Transverse colon (tissue), 4 donors: ENCODE measurements around the gene REG4.

Source experiments
- EP300 ChIP-seq: sonication (generic); formaldehyde crosslinking; IDR thresholded peaks from one replicate; pipeline ENCODE4 v1.6.1; 2017; ENCODE audit warnings: antibody characterized with exemption, low read depth
- POLR2A ChIP-seq: fragments of 450-650 bp; IDR thresholded peaks from one replicate; pipeline ENCODE4 v1.6.1; 2016; ENCODE audit warnings: antibody characterized with exemption, mild to moderate bottlenecking, moderate library complexity
- POLR2AphosphoS5 ChIP-seq, 3 donors: sonication (generic); formaldehyde crosslinking; IDR thresholded peaks; one replicate each; pipeline ENCODE4 v1.6.1; 2016; ENCODE audit warnings: antibody characterized with exemption in 3 of 3
- TF ChIP-seq, protein P1 (sequence below), 5 experiments: fragments of 200-600 bp in 3 of 5; fragments of 450-650 bp in 2 of 5; sonication (generic) in 3 of 5; IDR thresholded peaks; 1 replicate in 2 of 5; 2 replicates in 3 of 5; pipeline ENCODE4 v1.5.1; 2016 to 2017; ENCODE audit warnings: antibody characterized with exemption in 5 of 5, inconsistent platforms in 3 of 5, mild to moderate bottlenecking in 2 of 5, moderate library complexity in 1 of 5

DNA sequence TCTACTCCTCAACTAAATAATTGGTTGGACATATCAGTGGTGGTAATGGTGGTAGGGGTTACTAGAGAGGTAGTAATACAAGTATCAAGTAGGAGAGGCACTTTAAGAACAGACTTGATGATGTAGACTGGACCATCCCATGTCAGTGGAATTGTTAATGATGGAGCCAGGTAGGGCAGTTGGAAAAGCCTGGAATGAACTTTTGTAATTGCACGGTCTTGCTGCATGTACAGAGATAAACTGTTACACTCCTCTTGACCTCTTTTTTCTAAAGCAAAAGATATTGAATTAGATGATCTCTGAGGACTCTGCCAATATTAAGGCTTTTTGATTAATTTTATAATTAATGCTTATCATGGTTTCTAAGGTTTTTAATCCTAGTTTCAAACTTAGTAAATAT is 48.3 kb downstream of the REG4 start:
- TF ChIP-seq, protein P1, sequence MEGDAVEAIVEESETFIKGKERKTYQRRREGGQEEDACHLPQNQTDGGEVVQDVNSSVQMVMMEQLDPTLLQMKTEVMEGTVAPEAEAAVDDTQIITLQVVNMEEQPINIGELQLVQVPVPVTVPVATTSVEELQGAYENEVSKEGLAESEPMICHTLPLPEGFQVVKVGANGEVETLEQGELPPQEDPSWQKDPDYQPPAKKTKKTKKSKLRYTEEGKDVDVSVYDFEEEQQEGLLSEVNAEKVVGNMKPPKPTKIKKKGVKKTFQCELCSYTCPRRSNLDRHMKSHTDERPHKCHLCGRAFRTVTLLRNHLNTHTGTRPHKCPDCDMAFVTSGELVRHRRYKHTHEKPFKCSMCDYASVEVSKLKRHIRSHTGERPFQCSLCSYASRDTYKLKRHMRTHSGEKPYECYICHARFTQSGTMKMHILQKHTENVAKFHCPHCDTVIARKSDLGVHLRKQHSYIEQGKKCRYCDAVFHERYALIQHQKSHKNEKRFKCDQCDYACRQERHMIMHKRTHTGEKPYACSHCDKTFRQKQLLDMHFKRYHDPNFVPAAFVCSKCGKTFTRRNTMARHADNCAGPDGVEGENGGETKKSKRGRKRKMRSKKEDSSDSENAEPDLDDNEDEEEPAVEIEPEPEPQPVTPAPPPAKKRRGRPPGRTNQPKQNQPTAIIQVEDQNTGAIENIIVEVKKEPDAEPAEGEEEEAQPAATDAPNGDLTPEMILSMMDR (IDR thresholded peaks at IDR 0.05) = no peak
- no peak for TF ChIP-seq EP300
- no peak for TF ChIP-seq POLR2A
- TF ChIP-seq POLR2AphosphoS5 (IDR thresholded peaks at IDR 0.05) = no peak
